ENCODE results near the gene CLEC5A.

DNA sequence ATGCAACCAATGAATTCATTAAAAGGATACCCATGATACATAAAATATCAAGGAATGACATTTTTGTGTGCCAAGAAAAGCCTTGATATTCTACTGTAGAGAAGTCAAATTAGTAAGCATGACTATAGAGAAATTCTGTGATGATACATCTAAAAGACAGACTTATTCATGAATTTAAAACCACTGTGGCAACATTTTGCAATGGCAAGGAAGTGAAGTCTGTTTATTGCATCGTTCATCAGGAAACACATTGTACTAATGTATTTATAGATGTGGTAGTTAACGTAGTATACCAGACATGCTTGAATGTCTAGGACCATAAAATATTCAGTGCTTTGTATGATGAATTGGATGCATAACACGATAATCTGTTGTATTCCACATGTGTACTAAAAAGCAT is 9.3 kb upstream of the CLEC5A start:
- TF ChIP-seq ZNF274 (IDR thresholded peaks at IDR 0.05; ENCODE audit: low read length) (no peak), ZNF274 (tag by site-specific recombination; IDR thresholded peaks at IDR 0.05; ENCODE audit: borderline replicate concordance) (no peak), EGR2 (tag by site-specific recombination; IDR thresholded peaks at IDR 0.05; ENCODE audit: low read depth) (no peak), ZNF311 (tag by site-specific recombination; IDR thresholded peaks at IDR 0.05; ENCODE audit: borderline replicate concordance) (no peak), ZNF777 (tag by site-specific recombination; IDR thresholded peaks at IDR 0.05; ENCODE audit: borderline replicate concordance) (no peak), ZNF174 (tag by site-specific recombination; IDR thresholded peaks at IDR 0.05) (no peak), ZNF292 (tag by site-specific recombination; IDR thresholded peaks at IDR 0.05; ENCODE audit: borderline replicate concordance, low read depth) (no peak), ZNF670 (tag by site-specific recombination; IDR thresholded peaks at IDR 0.05; ENCODE audit: low read depth) (no peak), CTCF (tag by site-specific recombination; IDR thresholded peaks at IDR 0.05) (no peak), ZNF362 (tag by site-specific recombination; IDR thresholded peaks at IDR 0.05) (no peak)
- TF ChIP-seq, protein P1, sequence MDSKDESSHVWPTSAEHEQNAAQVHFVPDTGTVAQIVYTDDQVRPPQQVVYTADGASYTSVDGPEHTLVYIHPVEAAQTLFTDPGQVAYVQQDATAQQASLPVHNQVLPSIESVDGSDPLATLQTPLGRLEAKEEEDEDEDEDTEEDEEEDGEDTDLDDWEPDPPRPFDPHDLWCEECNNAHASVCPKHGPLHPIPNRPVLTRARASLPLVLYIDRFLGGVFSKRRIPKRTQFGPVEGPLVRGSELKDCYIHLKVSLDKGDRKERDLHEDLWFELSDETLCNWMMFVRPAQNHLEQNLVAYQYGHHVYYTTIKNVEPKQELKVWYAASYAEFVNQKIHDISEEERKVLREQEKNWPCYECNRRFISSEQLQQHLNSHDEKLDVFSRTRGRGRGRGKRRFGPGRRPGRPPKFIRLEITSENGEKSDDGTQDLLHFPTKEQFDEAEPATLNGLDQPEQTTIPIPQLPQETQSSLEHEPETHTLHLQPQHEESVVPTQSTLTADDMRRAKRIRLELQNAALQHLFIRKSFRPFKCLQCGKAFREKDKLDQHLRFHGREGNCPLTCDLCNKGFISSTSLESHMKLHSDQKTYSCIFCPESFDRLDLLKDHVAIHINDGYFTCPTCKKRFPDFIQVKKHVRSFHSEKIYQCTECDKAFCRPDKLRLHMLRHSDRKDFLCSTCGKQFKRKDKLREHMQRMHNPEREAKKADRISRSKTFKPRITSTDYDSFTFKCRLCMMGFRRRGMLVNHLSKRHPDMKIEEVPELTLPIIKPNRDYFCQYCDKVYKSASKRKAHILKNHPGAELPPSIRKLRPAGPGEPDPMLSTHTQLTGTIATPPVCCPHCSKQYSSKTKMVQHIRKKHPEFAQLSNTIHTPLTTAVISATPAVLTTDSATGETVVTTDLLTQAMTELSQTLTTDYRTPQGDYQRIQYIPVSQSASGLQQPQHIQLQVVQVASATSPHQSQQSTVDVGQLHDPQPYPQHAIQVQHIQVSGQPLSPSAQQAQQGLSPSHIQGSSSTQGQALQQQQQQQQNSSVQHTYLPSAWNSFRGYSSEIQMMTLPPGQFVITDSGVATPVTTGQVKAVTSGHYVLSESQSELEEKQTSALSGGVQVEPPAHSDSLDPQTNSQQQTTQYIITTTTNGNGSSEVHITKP (tag by site-specific recombination; IDR thresholded peaks at IDR 0.05), result no peak
- TF ChIP-seq, protein P2, sequence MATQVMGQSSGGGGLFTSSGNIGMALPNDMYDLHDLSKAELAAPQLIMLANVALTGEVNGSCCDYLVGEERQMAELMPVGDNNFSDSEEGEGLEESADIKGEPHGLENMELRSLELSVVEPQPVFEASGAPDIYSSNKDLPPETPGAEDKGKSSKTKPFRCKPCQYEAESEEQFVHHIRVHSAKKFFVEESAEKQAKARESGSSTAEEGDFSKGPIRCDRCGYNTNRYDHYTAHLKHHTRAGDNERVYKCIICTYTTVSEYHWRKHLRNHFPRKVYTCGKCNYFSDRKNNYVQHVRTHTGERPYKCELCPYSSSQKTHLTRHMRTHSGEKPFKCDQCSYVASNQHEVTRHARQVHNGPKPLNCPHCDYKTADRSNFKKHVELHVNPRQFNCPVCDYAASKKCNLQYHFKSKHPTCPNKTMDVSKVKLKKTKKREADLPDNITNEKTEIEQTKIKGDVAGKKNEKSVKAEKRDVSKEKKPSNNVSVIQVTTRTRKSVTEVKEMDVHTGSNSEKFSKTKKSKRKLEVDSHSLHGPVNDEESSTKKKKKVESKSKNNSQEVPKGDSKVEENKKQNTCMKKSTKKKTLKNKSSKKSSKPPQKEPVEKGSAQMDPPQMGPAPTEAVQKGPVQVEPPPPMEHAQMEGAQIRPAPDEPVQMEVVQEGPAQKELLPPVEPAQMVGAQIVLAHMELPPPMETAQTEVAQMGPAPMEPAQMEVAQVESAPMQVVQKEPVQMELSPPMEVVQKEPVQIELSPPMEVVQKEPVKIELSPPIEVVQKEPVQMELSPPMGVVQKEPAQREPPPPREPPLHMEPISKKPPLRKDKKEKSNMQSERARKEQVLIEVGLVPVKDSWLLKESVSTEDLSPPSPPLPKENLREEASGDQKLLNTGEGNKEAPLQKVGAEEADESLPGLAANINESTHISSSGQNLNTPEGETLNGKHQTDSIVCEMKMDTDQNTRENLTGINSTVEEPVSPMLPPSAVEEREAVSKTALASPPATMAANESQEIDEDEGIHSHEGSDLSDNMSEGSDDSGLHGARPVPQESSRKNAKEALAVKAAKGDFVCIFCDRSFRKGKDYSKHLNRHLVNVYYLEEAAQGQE (tag by site-specific recombination; IDR thresholded peaks at IDR 0.05), result no peak
- TF ChIP-seq, protein P3, sequence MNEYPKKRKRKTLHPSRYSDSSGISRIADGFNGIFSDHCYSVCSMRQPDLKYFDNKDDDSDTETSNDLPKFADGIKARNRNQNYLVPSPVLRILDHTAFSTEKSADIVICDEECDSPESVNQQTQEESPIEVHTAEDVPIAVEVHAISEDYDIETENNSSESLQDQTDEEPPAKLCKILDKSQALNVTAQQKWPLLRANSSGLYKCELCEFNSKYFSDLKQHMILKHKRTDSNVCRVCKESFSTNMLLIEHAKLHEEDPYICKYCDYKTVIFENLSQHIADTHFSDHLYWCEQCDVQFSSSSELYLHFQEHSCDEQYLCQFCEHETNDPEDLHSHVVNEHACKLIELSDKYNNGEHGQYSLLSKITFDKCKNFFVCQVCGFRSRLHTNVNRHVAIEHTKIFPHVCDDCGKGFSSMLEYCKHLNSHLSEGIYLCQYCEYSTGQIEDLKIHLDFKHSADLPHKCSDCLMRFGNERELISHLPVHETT (tag by site-specific recombination; IDR thresholded peaks at IDR 0.05), result no peak

Measured in HEK293 (cell line).